ENCODE data around the gene PRKAG2. TPM values are rescaled to one million over a fixed set of nuclear protein-coding genes. Genes with fewer than 3 reads are reported as not detected.

PRKAG2 gene
- total RNA-seq, 4 donors from 2014 or later = 8.9 to 35.1 (median 13.6) TPM

- TF ChIP-seq CTCF (IDR thresholded peaks at IDR 0.05) (no peak), POLR2A (IDR thresholded peaks at IDR 0.05) (no peak)
- H3K4me3 ChIP-seq = no peak overlapping the region
- H3K27ac ChIP-seq = no peak overlapping the region
- intact Hi-C loops (cut with DNase I) = no loop called here
- H3K36me3 ChIP-seq = peaks cover 0 to 35% (median 0%) of the 10 kb centered on the region in 3 donors
- DNase-seq = no peak
- H3K9me3 ChIP-seq = no peaks in the 10 kb centered on the region
- 89 to 93% methylated on average over 9 of the region's 9 CpGs for WGBS, 2 donors
- no peaks in the 10 kb centered on the region for H3K27me3 ChIP-seq
- H3K4me1 ChIP-seq = peaks cover 7 to 33% (median 12%) of the 10 kb centered on the region in 3 donors
These were observed 203.7 kb downstream of the PRKAG2 start for GRCh38 chr7:151673216-151673615.

GRCh38 chr7:151672716-151673115 is 204.2 kb downstream of the PRKAG2 start:
- Histone ChIP-seq H3K27ac (no peak overlapping the region), H3K4me1 (peaks cover 7 to 28% (median 12%) of the 10 kb centered on the region in 3 donors), H3K4me3 (no peak overlapping the region), H3K36me3 (peaks cover 0 to 40% (median 0%) of the 10 kb centered on the region in 3 donors), H3K27me3 (no peaks in the 10 kb centered on the region), H3K9me3 (no peaks in the 10 kb centered on the region)
- TF ChIP-seq POLR2A (IDR thresholded peaks at IDR 0.05) (no peak), CTCF (IDR thresholded peaks at IDR 0.05) (no peak)
- intact Hi-C loops (cut with DNase I) = no loop called here
- no peak for DNase-seq
- 75 to 77% methylated on average over 7 to 9 of the region's 9 CpGs for WGBS, 2 donors

GRCh38 chr7:151671514-151671913 is 205.4 kb downstream of the PRKAG2 start:
- Histone ChIP-seq H3K27ac (no peak overlapping the region), H3K27me3 (no peaks in the 10 kb centered on the region), H3K36me3 (peaks cover 0 to 52% (median 0%) of the 10 kb centered on the region in 3 donors), H3K4me3 (no peak overlapping the region), H3K9me3 (no peaks in the 10 kb centered on the region), H3K4me1 (peaks cover 0 to 16% (median under 1%) of the 10 kb centered on the region in 3 donors)
- no peak for TF ChIP-seq POLR2A (IDR thresholded peaks at IDR 0.05)
- TF ChIP-seq CTCF (IDR thresholded peaks at IDR 0.05) = no peak
- intact Hi-C loops (cut with DNase I) = no loop called here
- no peak for DNase-seq
- 30 to 48% methylated on average over 1 to 2 of the region's 2 CpGs for whole genome bisulfite sequencing, 2 donors

GRCh38 chr7:151669762-151670161 is 207.2 kb downstream of the PRKAG2 start:
- no peak overlapping the region for H3K27ac ChIP-seq
- intact Hi-C loops (cut with DNase I) = no loop called here
- WGBS, 2 donors = 61 to 91% methylated on average over 2 of the region's 2 CpGs
- TF ChIP-seq CTCF (IDR thresholded peaks at IDR 0.05) = no peak
- TF ChIP-seq POLR2A (IDR thresholded peaks at IDR 0.05) = no peak
- no peaks in the 10 kb centered on the region for H3K9me3 ChIP-seq
- no peak overlapping the region for H3K4me3 ChIP-seq
- peaks cover 0 to 16% (median 2%) of the 10 kb centered on the region in 3 donors for H3K4me1 ChIP-seq
- DNase-seq = no peak
- H3K27me3 ChIP-seq = no peaks in the 10 kb centered on the region
- peaks cover 0 to 46% (median 0%) of the 10 kb centered on the region in 3 donors for H3K36me3 ChIP-seq

GRCh38 chr7:151666886-151667285 is 210.0 kb downstream of the PRKAG2 start:
- no peaks in the 10 kb centered on the region for H3K27me3 ChIP-seq
- H3K4me1 ChIP-seq = peaks cover 0 to 18% (median 2%) of the 10 kb centered on the region in 3 donors
- no peak overlapping the region for H3K4me3 ChIP-seq
- H3K9me3 ChIP-seq = no peaks in the 10 kb centered on the region
- intact Hi-C loops (cut with DNase I) = no loop called here
- peaks cover 0 to 27% (median 0%) of the 10 kb centered on the region in 3 donors for H3K36me3 ChIP-seq
- TF ChIP-seq CTCF (IDR thresholded peaks at IDR 0.05) (no peak), POLR2A (IDR thresholded peaks at IDR 0.05) (no peak)
- 95 to 100% methylated on average over 2 to 3 of the region's 3 CpGs for WGBS, 2 donors
- no peak overlapping the region for H3K27ac ChIP-seq
- DNase-seq = no peak
